Endothelial cell of hepatic sinusoid (primary cell): ENCODE results near the gene TBCC.
"Not testable (repeated sequence)": the region's sequence is repeated elsewhere in the genome, so short reads cannot be mapped to it uniquely, and the experiment has no call there.

Experiments used
- in situ Hi-C: cut with HindIII; loops from 2 replicates; pipeline ENCODE4 v1.10.0; 2017; ENCODE audit warnings: low sequenced_read_pairs

Gene TBCC

DNA sequence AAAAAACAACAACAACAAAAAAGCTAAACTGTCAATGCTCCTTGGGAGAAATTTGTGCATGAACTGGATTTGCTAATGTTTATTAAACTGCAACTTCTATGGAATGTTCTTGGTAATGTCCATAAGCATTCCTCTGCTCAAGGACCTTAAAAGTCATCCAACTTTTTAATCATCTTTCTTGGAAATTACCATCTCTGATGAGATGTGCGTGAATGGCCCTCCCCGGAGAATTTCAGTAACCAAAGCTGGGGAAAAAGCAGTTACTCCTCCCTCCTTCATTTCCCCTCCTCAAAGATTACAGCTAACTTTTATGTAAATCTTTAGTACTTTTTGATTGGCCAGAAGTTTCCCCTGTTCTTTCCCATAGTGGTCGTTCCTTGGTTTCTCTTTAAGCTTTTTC is 5.2 kb downstream of the TBCC start:
- in situ Hi-C loops: no loop called here

GRCh38 chr6:42735976-42736375 is 9.9 kb downstream of the TBCC start:
- in situ Hi-C loops: no loop called here

GRCh38 chr6:42733867-42734481 is 11.9 kb downstream of the TBCC start:
- in situ Hi-C loops: not testable (repeated sequence)

- in situ Hi-C loops: no loop called here
Observed at GRCh38 chr6:42729731-42730130, 16.2 kb downstream of the TBCC start.

DNA sequence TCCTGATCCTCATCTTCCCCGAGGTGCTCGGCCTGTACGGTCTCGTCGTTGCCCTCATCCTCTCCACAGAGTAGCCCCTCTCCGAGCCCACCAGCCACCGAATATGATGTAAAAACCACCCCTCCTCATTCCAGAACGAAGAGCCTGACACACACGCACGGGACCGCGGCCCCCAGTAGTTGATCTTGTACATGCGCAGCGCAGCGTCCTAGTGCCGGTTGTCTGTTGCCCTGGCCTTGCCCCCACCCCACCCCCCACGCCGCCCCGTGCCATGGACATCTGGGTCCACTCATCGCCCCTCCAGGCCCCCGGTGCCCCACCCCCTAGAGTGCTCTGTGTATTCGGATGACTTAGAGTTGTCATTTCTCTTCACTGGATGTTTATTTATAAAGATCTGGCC is 18.3 kb downstream of the TBCC start:
- in situ Hi-C loops: no loop called here

DNA sequence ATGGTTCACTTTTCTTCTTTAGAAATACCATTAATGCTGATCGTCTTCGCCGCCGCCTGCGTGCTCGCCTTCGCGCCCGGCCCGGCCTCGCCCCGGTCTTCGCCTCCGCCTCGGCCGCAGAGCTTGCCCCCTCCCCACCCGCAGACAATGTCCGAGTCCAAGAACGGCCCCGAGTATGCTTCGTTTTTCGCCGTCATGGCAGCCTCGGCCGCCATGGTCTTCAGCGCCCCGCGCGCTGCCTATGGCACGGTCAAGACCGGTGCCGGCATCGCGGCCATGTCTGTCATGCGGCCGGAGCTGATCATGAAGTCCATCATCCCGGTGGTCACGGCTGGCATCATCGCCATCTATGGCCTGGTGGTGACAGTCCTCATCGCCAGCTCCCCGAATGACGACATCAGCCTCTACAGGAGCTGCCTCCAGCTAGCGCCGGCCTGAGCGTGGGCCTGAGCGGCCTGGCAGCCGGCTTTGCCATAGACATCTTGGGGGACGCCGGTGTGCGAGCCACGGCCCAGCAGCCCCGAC is 18.8 kb downstream of the TBCC start:
- in situ Hi-C loops: no loop called here

GRCh38 chr6:42726485-42727086 is 19.3 kb downstream of the TBCC start:
- in situ Hi-C loops: no loop called here

DNA sequence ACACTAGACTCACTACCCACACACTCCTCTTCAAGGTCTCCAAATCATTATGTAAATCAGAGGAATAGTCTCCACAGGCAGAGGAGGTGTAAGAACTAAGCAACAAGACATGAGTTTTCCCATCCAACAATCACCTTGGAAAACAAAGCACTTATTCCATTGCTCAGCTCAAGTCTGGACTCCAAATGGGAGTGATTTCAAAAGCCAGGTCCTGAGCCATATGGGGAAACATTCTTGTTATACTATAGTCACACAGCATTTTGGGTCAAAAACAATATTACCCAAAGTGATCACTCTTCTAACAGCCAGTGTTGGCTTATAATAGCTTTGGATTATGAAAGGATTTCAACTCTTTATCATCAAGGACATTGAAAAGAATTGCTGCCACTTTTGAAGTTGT is 19.9 kb downstream of the TBCC start:
- in situ Hi-C loops: no loop called here

DNA sequence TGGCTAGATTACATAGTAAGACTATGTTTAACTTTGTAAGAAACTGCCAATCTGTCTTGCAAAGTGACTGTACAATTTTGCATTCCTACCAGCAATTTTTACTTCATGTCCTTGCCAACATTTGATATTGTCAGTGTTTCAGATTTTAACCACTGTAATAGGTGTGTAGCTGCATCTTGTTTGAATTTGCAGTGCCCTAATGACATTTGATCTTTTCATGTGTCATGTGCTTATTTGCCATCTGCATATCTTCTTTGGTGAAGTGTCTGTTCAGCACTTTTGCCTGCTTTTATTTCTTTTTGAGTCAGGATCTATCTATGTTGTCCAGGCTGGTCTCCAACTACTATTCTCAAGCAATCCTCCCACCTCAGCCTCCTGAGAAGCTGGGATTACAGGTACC is 21.1 kb downstream of the TBCC start:
- in situ Hi-C loops: no loop called here

GRCh38 chr6:42722497-42722896 is 23.4 kb downstream of the TBCC start, which contains the start of gene PRPH2:
Gene PRPH2 (minus strand): TSS chr6:42722597. CDS start chr6:42722334, 263 bp downstream.
- in situ Hi-C loops: no loop called here

GRCh38 chr6:42720739-42721138 is 25.2 kb downstream of the TBCC start:
- in situ Hi-C loops: no loop called here

- in situ Hi-C loops: no loop called here
Observed at GRCh38 chr6:42715871-42716270, 30.0 kb downstream of the TBCC start.

DNA sequence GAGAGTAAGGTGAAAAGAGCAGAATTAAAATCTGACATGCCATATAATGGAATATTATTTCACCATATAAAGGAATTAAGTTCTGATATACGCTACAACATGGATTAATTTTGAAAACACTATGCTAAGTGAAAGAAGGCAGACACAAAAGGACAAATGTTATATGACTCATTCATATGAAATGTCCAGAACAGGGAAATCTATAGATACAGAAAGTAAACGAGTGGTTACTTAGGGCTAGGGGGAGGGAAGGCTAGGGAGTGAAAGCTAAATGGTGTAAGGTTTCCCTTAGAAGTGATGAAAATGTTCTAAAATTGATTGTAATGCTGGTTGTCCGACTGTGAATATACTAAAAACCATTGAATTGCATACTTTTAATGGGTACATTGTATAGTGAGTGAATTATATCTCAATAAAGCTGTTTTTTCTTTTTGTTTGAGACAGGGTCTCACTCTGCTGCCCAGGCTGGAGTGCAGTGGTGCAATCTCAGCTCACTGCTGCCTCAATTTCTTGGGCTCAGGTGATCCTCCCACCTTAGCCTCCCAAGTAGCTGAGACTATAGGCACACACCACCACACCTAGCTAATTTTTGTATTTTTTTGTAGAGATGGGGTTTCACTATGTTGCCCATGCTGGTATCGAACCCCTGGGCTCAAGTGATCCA is 31.7 kb downstream of the TBCC start:
- in situ Hi-C loops: no loop called here

GRCh38 chr6:42711930-42712329 is 34.0 kb downstream of the TBCC start:
- in situ Hi-C loops: no loop called here

DNA sequence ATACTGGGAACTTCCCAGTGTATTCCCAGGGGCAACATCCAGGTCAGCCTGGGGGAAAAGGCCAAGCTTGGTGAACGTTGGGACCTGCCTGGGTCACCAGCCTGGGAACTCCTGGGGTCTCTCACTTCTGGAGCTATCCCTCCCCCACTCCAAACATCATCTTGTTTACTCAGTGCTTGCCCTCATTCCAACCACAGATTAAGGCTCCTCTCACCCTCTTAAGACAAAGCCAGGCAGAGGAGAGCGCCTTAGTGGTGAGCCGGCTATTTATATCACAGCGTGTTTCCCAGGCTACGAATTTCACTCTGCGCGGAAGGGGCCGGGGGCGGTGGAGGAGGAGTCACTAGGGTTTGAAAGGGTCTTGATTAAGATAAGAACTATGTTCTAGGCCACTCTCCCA is 35.6 kb downstream of the TBCC start:
- in situ Hi-C loops: no loop called here

- in situ Hi-C loops: no loop called here
Observed at GRCh38 chr6:42709871-42710270, 36.0 kb downstream of the TBCC start.

DNA sequence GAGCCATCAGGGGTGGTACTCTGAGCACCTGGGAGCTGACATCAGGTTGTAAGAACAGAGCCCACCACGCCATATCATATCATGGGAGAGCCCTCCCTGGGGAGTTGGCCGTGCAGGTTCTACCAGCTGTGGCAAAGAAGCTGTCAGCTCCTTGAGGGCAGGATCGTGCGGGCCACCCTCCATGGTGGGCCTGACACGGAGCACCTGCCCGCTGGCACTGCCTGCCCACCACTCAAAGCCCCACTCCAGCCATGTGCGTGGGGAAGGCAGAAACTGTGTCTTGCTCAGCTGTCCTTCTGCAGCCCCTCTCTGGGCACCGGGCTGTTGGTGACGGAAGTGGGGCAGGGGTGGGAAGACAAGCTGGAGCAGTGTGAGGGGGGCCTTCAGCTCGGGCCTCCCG is 37.8 kb downstream of the TBCC start:
- in situ Hi-C loops: no loop called here

DNA sequence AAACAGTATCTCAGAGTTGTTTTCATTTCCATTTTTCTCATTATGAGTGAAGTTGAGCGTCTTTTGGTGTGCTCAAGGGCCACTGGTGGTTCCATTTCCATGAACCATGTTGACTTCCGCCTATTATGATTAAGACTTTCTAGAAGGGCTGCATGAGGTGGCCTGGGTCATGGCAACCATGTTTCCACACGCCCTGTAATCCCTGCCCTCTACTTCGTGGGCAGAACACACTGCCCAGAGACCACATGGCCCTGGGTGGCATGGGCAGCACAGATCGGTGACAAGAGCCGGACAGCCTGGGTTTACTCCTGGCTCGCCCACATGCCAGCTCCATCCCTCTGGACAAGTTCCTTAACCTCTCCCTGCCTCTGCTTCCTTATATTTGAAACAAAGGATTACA is 38.3 kb downstream of the TBCC start:
- in situ Hi-C loops: no loop called here

GRCh38 chr6:42704937-42705374 is 40.9 kb downstream of the TBCC start:
- in situ Hi-C loops: no loop called here

GRCh38 chr6:42704251-42704936 is 41.5 kb downstream of the TBCC start:
- in situ Hi-C loops: no loop called here

GRCh38 chr6:42702786-42703185 is 43.1 kb downstream of the TBCC start:
- in situ Hi-C loops: not testable (repeated sequence)

DNA sequence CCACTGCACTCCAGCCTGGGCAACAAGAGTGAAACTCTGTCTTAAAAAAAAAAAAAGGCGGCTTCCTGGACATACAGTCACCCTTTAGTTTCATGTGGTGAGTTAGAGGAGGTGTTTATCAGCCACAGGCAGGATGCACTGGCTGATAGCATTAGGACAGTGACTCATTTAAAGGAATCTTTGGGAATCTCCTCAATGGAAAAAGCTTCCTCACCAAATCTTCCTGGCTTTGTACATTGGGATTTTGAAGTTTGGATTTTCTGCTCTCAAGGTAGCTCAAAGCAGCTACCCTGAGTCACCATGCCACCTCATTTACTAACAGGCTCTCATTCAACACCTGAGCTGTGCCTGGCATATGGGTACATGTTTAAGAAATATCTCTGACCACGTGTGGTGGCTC is 43.7 kb downstream of the TBCC start:
- in situ Hi-C loops: no loop called here
